ENCODE measurements around the gene IFNK.

DNA sequence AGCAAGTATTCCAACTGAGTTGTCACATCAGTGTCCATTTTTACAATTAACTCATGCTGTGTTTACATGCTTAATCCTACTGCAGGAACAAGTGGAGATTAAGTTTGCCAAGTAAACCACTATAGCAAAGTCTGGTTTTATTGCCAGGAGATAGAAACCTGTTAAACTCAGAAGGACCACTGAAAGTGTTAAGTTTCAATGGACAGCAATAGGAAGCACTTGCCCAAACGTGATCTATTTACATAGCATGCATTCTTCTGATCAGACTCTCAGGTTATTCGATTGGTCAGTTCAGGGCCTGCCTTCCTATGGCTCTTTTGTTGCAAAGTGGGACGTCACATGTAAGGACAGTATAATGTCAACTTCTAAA lies 28.0 kb upstream of the IFNK start:
- TF ChIP-seq, protein P1, sequence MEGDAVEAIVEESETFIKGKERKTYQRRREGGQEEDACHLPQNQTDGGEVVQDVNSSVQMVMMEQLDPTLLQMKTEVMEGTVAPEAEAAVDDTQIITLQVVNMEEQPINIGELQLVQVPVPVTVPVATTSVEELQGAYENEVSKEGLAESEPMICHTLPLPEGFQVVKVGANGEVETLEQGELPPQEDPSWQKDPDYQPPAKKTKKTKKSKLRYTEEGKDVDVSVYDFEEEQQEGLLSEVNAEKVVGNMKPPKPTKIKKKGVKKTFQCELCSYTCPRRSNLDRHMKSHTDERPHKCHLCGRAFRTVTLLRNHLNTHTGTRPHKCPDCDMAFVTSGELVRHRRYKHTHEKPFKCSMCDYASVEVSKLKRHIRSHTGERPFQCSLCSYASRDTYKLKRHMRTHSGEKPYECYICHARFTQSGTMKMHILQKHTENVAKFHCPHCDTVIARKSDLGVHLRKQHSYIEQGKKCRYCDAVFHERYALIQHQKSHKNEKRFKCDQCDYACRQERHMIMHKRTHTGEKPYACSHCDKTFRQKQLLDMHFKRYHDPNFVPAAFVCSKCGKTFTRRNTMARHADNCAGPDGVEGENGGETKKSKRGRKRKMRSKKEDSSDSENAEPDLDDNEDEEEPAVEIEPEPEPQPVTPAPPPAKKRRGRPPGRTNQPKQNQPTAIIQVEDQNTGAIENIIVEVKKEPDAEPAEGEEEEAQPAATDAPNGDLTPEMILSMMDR (IDR thresholded peaks at IDR 0.05; ENCODE audit: low read depth, low read length, poor library complexity, severe bottlenecking): no peak
- TF ChIP-seq EZH2phosphoT487 (IDR thresholded peaks at IDR 0.05; ENCODE audit: borderline replicate concordance, low read length): no peak

Measured in DOHH2 (cell line).